GM12875 (cell line): Measurements from ENCODE around the gene PYY.
A peak's percentile ranks its signal among the peaks of the same experiment; 100 is the strongest.

ENCODE experiments used
- H3K4me3 ChIP-seq: one replicate; pipeline ENCODE4 v1.5.1; 2011; ENCODE audit warnings: low read depth, low read length, control low read depth
- TF ChIP-seq, protein P1 (sequence below): IDR thresholded peaks from 2 replicates; pipeline ENCODE4 v1.5.1; 2011; ENCODE audit warnings: low read depth, mild to moderate bottlenecking, control low read depth, inconsistent platforms, low read length, moderate library complexity, borderline replicate concordance; ENCODE audit not compliant: insufficient read depth

PYY gene

DNA sequence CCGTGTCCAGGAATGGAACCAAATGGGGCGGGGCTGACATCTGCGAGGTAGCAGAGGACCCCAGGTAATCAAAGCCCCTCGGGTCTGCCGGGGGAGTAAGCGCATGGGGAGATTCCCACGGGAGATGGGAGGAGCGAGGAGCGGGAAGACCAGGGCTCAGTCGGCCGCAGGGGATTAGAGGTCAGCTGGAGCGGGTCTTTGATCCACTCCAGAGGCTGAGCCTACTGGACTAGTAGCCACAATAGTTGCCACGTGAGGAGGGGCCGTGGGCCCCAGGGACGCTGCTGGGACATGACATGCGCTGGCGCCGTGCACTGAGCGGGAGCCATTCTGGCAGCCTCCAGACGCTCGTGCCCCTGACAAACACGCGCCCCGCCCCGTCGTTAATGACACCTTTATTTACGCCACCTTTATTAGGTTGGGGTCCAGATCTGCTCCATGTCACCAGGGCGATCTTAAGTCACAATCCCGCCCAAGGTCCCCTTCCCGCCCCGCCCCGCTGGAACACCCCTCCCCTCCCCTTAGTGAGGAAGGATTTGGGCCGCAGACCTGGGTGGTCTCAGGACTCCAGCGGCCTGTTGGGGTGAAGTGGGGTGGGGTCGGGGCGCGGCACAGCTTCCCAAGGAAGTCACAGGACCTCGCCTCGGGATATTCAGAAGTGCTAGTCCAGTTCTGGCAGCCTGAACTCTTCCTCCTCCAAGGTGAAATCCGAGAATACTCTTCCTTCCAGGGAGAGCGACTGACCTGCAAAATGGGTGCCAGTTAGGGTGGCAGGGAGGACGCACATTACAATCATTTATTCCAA, 26.5 kb downstream of the PYY start:
- no peak overlapping the region for H3K4me3 ChIP-seq
- TF ChIP-seq, protein P1, sequence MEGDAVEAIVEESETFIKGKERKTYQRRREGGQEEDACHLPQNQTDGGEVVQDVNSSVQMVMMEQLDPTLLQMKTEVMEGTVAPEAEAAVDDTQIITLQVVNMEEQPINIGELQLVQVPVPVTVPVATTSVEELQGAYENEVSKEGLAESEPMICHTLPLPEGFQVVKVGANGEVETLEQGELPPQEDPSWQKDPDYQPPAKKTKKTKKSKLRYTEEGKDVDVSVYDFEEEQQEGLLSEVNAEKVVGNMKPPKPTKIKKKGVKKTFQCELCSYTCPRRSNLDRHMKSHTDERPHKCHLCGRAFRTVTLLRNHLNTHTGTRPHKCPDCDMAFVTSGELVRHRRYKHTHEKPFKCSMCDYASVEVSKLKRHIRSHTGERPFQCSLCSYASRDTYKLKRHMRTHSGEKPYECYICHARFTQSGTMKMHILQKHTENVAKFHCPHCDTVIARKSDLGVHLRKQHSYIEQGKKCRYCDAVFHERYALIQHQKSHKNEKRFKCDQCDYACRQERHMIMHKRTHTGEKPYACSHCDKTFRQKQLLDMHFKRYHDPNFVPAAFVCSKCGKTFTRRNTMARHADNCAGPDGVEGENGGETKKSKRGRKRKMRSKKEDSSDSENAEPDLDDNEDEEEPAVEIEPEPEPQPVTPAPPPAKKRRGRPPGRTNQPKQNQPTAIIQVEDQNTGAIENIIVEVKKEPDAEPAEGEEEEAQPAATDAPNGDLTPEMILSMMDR: no peak

DNA sequence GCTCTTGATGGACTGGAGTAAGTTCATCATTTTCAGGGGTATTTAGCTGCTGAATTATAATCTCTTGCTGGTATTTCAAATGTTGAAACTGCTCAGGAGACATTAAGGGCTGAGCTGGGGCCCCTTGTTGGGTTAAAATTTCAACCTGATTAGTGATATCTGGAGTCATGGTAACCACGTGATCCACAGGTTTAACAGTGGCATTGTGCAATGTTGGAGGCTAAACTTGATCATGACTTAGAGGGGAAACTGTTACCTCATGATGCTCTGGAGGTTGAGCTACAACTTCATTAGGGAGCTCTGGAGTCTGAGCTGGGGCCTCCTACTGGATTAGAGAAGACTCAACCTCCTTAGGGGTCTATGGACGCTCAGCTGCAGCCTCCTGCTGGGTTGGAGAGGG, 29.2 kb downstream of the PYY start:
- no peak overlapping the region for H3K4me3 ChIP-seq
- TF ChIP-seq, protein P1: no peak

DNA sequence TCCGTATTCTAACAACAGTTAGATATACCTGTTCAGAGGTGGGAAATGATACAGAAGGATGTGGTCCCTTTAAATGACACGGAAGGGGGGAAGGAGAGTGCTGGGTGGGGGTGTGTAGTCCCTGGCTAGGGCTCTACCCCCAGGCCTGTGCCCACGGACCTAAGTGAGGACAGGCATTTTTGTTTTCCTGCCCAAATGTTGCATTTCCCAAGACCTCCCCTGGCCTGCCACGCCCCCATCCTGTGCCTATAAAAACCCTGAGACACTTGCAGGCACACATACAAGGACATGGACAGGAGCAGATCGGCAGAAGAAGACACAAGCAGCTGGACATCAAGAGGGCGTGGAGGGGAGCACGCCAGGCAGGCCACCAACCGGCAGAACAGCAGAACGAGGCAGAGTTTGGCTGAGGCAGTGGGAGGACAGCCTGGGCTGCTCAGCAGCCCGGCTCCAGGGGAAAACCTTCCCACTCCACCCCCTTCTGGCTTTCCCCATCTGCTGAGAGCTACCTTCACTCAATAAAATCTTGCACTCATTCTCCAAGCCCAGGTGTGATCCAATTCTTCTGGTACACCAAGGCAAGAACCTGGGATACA, 33.1 kb downstream of the PYY start:
- TF ChIP-seq, protein P1: no peak
- no peak overlapping the region for H3K4me3 ChIP-seq

DNA sequence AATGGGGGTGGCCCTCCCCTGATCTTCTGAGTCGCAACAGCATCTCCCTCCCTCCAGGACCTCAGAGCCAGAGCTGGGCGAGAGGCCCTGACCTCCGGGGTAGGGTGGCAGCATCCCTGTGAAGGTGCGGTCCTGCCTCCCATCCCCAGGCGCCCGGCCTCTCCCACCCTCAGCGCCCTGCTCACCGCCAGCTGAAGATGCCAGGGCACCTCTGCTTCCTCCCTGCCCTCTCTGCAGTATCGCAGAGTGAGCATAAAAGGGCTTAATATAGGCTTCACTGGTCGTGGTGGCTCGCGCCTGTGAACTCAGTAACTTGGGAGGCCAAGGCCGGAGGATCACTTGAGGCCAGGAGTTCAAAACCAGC, 35.7 kb downstream of the PYY start:
- peak overlapping the region; percentile 14 for H3K4me3 ChIP-seq
- TF ChIP-seq, protein P1: no peak

DNA sequence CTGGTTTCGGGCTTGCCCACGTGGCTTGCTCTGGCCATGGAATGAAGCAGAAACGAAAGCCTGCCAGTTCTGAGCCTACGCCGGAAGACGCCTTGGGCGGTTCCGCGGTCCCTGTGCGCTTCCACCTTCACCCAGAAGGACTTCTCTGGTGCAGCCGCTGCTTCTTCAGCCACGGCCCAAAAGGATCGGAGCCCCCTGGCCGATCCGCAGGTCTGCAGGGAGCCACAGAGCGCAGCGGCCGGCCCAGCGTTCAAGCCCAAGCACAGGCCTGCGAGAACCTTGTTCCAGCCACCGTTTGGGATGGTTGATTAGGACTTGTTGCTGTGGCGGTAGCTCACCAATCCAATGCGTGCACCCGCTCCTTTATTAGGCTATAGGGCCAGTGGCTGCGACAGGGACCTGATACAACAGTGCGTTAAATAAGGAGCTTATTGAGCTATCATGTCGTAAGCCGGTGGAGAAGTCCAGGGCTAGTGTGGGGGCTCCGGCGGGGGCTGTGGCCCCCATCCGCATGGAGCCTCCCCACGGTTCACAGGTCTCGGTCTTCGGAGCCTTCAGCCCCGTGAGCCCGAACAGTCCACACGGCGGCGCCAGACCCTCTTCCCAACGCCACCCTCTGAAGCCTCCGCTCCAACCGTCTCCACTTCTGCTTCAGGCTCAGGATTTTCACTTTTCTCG, 36.3 kb downstream of the PYY start:
- TF ChIP-seq, protein P1: peak; percentile 63
- peak overlapping the region; percentile 14 for H3K4me3 ChIP-seq

DNA sequence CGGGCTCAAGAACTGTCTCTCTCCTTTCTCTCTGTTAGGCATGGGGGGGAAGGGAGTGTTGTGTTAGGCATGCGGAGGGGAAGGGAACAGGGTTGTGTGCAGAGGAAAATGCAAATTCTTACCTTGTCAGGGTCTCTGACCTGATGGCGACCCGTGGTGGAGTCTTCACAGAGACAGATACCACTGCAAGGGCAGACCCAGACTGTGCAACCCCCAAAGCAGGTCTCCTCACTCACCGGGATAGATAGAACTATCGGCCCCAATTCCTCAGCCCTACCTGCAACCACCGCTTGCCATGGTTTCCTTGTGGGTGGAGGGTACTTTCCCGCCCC, 36.8 kb downstream of the PYY start:
- TF ChIP-seq, protein P1: no peak
- H3K4me3 ChIP-seq: no peak overlapping the region
